Fibroblast of lung (primary cell): ENCODE results near the gene DNAJB1. TPM values are rescaled to one million over a fixed set of nuclear protein-coding genes. Genes with fewer than 3 reads are reported as not detected.

Experiments used
- DNase-seq, 2 donors: peaks; one replicate each; pipeline versions ENCODE4 v3.0.0 to v3.0.0-alpha.2; 2010; ENCODE audit warnings: low read depth in 2 of 2
- H2AFZ ChIP-seq: 2 replicates; pipeline ENCODE4 v1.5.1; 2012; ENCODE audit warnings: low read length, control low read depth, inconsistent platforms
- H3K27ac ChIP-seq: 2 replicates; pipeline ENCODE4 v1.5.1; 2011; ENCODE audit warnings: low read length, control low read depth; ENCODE audit not compliant: insufficient read depth
- H3K27me3 ChIP-seq: 2 replicates; pipeline ENCODE4 v1.5.1; 2011; ENCODE audit warnings: mild to moderate bottlenecking, low read length; ENCODE audit not compliant: control insufficient read depth, insufficient read depth
- H3K36me3 ChIP-seq: 2 replicates; pipeline ENCODE4 v1.5.1; 2011; ENCODE audit warnings: low read length; ENCODE audit not compliant: control insufficient read depth, insufficient read depth
- H3K4me1 ChIP-seq: 2 replicates; pipeline ENCODE4 v1.5.1; 2011; ENCODE audit warnings: low read length; ENCODE audit not compliant: control insufficient read depth, insufficient read depth; ENCODE audit errors: extremely low read depth
- H3K4me2 ChIP-seq: 2 replicates; pipeline ENCODE4 v1.5.1; 2011; ENCODE audit warnings: low read length, control low read depth; ENCODE audit not compliant: insufficient read depth; ENCODE audit errors: extremely low read depth
- H3K4me3 ChIP-seq, 4 experiments: fragments of 200-600 bp in 1 of 4; sonication (generic) in 1 of 4; replicated peaks in 1 of 4; 2 replicates each; pipeline ENCODE4 v1.5.1; 2011 to 2016; ENCODE audit warnings: low read length in 4 of 4, low read depth in 3 of 4, mild to moderate bottlenecking in 3 of 4, control low read depth in 2 of 4, inconsistent platforms in 1 of 4, mixed read lengths in 1 of 4; ENCODE audit not compliant: insufficient read depth in 1 of 4; ENCODE audit errors: control extremely low read depth in 1 of 4
- H3K79me2 ChIP-seq: 2 replicates; pipeline ENCODE4 v1.5.1; 2012; ENCODE audit warnings: mild to moderate bottlenecking, low read length, inconsistent platforms; ENCODE audit not compliant: control insufficient read depth, insufficient read depth
- H3K9ac ChIP-seq: 2 replicates; pipeline ENCODE4 v1.5.1; 2011; ENCODE audit warnings: mild to moderate bottlenecking, low read length, control low read depth; ENCODE audit not compliant: insufficient read depth
- H3K9me3 ChIP-seq: 2 replicates; pipeline ENCODE4 v1.5.1; 2012; ENCODE audit warnings: low read depth, low read length; ENCODE audit not compliant: control insufficient read depth, insufficient read depth
- H4K20me1 ChIP-seq: 2 replicates; pipeline ENCODE4 v1.5.1; 2011; ENCODE audit warnings: low read length; ENCODE audit not compliant: control insufficient read depth, insufficient read depth; ENCODE audit errors: extremely low read depth
- EZH2 ChIP-seq: IDR thresholded peaks from 2 replicates; pipeline ENCODE4 v1.5.1; 2012; ENCODE audit warnings: low read length, control low read depth, mild to moderate bottlenecking; ENCODE audit errors: missing control alignments
- polyA plus RNA-seq, 2 donors: library from polyadenylated mRNA; depleted of rRNA in 1 of 2; stranded (reverse) in 1 of 2; unstranded in 1 of 2; fragments of >200 nt; gene quantifications; 2 replicates each; pipeline ENCODE4 v1.2.1, GENCODE V29; 2011 to 2012; ENCODE audit warnings: missing spikeins in 1 of 2
- total RNA-seq: library from RNA; depleted of rRNA; stranded (reverse); fragments of >200 nt; gene quantifications from 2 replicates; pipeline ENCODE4 v1.2.1, GENCODE V29; 2014
- TF ChIP-seq, protein P1 (sequence below), 2 donors: IDR thresholded peaks in 1 of 2; conservative IDR thresholded peaks in 1 of 2; 1 replicate in 1 of 2; 2 replicates in 1 of 2; pipeline ENCODE4 v1.5.1; 2011 to 2012; ENCODE audit warnings: low read length in 2 of 2, control low read depth in 1 of 2, inconsistent platforms in 1 of 2, low read depth in 1 of 2, mild to moderate bottlenecking in 1 of 2

DNAJB1 gene
- total and polyA plus RNA-seq, 2 donors (not counting 1 experiment from before 2014, with no cell fraction given): 87.3 to 87.7 TPM

DNA sequence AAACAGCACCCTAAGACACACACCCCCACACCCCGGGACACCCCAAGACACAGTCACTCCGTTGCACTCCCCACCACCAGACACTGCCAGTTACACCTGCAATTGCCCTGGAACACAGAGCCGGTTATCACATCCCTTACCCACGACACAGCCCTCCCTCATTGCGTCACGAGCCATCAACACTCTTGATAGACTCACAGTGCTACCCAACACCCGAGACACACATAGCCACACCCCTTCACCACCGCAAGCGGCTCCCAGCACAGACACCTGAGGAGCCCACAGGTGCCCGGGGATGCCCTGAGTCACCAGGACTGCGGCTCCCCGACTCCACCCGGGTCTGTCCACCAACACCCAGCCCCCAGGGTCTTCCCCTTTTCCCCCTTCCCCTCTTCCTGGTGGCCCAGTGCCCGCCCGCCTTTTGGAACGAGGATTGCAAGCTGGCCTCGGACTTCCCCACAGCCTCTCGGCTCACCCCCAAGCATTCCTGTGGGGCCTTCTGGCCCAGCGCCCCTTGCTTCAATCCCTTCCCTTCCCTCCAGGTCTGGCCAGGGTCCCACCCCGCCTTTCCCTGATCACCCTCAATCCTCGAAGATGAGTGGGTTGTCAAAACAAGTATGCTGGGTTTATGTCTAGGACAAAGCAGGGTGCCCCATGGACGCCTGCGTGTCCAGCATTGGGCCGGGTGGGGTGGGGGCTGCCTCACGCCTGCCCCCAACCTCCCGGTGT is 41.4 kb downstream of the DNAJB1 start:
- Histone ChIP-seq H3K9me3 (no peaks in the 10 kb centered on the region), H3K4me1 (peaks cover 19% of the 10 kb centered on the region), H3K27ac (peak overlapping the region; percentile 37), H3K79me2 (no peaks in the 10 kb centered on the region), H3K4me3 (peak overlapping the region in 1 of 4 experiments; percentile 17), H3K4me2 (peak overlapping the region; percentile 33), H4K20me1 (no peaks in the 10 kb centered on the region), H3K9ac (no peak overlapping the region), H2AFZ (no peak overlapping the region), H3K36me3 (peaks cover 20% of the 10 kb centered on the region), H3K27me3 (no peaks in the 10 kb centered on the region)
- TF ChIP-seq EZH2: no peak
- TF ChIP-seq, protein P1, sequence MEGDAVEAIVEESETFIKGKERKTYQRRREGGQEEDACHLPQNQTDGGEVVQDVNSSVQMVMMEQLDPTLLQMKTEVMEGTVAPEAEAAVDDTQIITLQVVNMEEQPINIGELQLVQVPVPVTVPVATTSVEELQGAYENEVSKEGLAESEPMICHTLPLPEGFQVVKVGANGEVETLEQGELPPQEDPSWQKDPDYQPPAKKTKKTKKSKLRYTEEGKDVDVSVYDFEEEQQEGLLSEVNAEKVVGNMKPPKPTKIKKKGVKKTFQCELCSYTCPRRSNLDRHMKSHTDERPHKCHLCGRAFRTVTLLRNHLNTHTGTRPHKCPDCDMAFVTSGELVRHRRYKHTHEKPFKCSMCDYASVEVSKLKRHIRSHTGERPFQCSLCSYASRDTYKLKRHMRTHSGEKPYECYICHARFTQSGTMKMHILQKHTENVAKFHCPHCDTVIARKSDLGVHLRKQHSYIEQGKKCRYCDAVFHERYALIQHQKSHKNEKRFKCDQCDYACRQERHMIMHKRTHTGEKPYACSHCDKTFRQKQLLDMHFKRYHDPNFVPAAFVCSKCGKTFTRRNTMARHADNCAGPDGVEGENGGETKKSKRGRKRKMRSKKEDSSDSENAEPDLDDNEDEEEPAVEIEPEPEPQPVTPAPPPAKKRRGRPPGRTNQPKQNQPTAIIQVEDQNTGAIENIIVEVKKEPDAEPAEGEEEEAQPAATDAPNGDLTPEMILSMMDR (conservative IDR thresholded peaks at IDR 0.05 in 1 of 2, IDR thresholded peaks at IDR 0.05 in 1 of 2; ENCODE audit: low read depth in 1 of 2, low read length in 2 of 2): no peak
- DNase-seq: peak; percentile 72 to 92

GRCh38 chr19:14476327-14476672 is 41.9 kb downstream of the DNAJB1 start:
- H3K79me2 ChIP-seq: no peaks in the 10 kb centered on the region
- H2AFZ ChIP-seq: no peak overlapping the region
- H4K20me1 ChIP-seq: no peaks in the 10 kb centered on the region
- peaks cover 19% of the 10 kb centered on the region for H3K4me1 ChIP-seq
- H3K9me3 ChIP-seq: no peaks in the 10 kb centered on the region
- H3K9ac ChIP-seq: no peak overlapping the region
- no peaks in the 10 kb centered on the region for H3K27me3 ChIP-seq
- peaks cover 21% of the 10 kb centered on the region for H3K36me3 ChIP-seq
- peak overlapping the region; percentile 33 for H3K4me2 ChIP-seq
- H3K27ac ChIP-seq: peak overlapping the region; percentile 34
- DNase-seq: no peak
- TF ChIP-seq, protein P1 (conservative IDR thresholded peaks at IDR 0.05 in 1 of 2, IDR thresholded peaks at IDR 0.05 in 1 of 2; ENCODE audit: low read depth in 1 of 2, low read length in 2 of 2): no peak
- no peak for TF ChIP-seq EZH2
- no peak overlapping the region for H3K4me3 ChIP-seq

GRCh38 chr19:14475251-14476073 is 42.7 kb downstream of the DNAJB1 start, which contains the start of gene PTGER1:
Gene PTGER1 (minus strand): TSS chr19:14475354. CDS start chr19:14474320, 1,034 bp downstream.
- peaks cover 19% of the 10 kb centered on the region for H3K4me1 ChIP-seq
- peak within 1 kb of the TSS; percentile 46 for H3K9ac ChIP-seq
- H3K27ac ChIP-seq: peak within 1 kb of the TSS; percentile 44
- no peak within 1 kb of the TSS for H2AFZ ChIP-seq
- no peaks in the 10 kb centered on the region for H4K20me1 ChIP-seq
- H3K36me3 ChIP-seq: peaks cover 21% of the 10 kb centered on the region
- H3K4me2 ChIP-seq: peak within 1 kb of the TSS; percentile 86
- H3K79me2 ChIP-seq: no peaks in the 10 kb centered on the region
- peak within 1 kb of the TSS; percentile 37 to 55 (median 46) for H3K4me3 ChIP-seq
- TF ChIP-seq EZH2: no peak
- TF ChIP-seq, protein P1 (conservative IDR thresholded peaks at IDR 0.05 in 1 of 2, IDR thresholded peaks at IDR 0.05 in 1 of 2; ENCODE audit: low read depth in 1 of 2, low read length in 2 of 2): peak; percentile 41 to 46
- no peaks in the 10 kb centered on the region for H3K27me3 ChIP-seq
- peak; percentile 25 to 58 for DNase-seq
- no peaks in the 10 kb centered on the region for H3K9me3 ChIP-seq
